GM23338 (cell line): ENCODE results near the gene SPG7.

Experiments used
- CTCF ChIP-seq, 2 experiments: fragments of 200-600 bp in 1 of 2; sonication (generic) in 1 of 2; conservative IDR thresholded peaks; 2 replicates each; pipeline versions ENCODE4 v1.5.1 to v1.6.1; 2016 to 2017; ENCODE audit warnings: antibody characterized with exemption in 2 of 2, low read depth in 2 of 2, mild to moderate bottlenecking in 2 of 2, moderate library complexity in 1 of 2
- EZH2 ChIP-seq: fragments of 200-600 bp; sonication (generic); IDR thresholded peaks from one replicate; pipeline ENCODE4 v1.8.0; 2017; ENCODE audit warnings: antibody characterized with exemption, mild to moderate bottlenecking, low read depth; ENCODE audit not compliant: unreplicated experiment
- EZH2phosphoT487 ChIP-seq: fragments of 200-600 bp; sonication (generic); IDR thresholded peaks from one replicate; pipeline ENCODE4 v1.8.1; 2018; ENCODE audit warnings: antibody characterized with exemption; ENCODE audit not compliant: unreplicated experiment
- POLR2AphosphoS5 ChIP-seq: IDR thresholded peaks from 2 replicates; pipeline ENCODE4 v1.6.1; 2016; ENCODE audit warnings: antibody characterized with exemption, low read depth

GRCh38 chr16:89546781-89547180 is 38.6 kb downstream of the SPG7 start:
- TF ChIP-seq EZH2, result no peak
- TF ChIP-seq CTCF (conservative IDR thresholded peaks at IDR 0.05; ENCODE audit: low read depth in 2 of 2), result no peak
- no peak for TF ChIP-seq POLR2AphosphoS5
- TF ChIP-seq EZH2phosphoT487, result no peak
